ENCODE data around the gene KIAA0825. TPM values are rescaled to one million over a fixed set of nuclear protein-coding genes. Genes with fewer than 3 reads are reported as not detected.

The KIAA0825 gene
- total RNA-seq, 3 donors from 2014 or later (not counting 1 experiment from before 2014, with no cell fraction given): 2.4 to 5.0 (median 4.8) TPM

DNA sequence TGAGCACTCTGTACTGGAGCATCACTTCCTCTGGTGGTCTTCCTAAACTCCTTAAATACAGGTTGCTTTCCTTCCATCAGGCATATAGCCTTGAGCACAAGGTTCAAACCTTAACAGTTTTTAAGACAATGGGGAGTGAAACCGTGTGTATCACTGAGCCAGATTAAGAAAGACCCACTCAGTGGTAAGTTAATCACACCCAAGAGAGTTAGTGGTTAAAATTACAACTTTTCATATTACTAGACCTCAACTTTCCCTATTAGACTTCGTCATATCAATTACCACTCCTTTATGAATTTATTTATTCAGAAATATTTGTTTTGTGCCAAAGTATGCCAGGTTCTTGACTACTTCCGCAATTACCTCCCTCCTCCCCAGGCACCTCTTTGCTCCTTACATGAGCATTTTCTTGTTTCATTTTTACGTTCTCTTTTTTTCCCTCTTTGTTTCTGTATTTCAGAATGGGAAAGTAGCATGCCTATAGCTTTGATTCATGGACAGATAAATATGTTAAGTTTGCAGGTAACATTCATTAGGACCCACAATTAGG lies 351.0 kb downstream of the KIAA0825 start:
- H3K4me1 Mint-ChIP-seq: peaks cover 0 to 4% of the 10 kb centered on the region in 2 donors
- Histone ChIP-seq H3K4me1 (ENCODE audit: control insufficient read depth, insufficient read depth, low read length) (no peaks in the 10 kb centered on the region), H3K9me3 (ENCODE audit: control insufficient read depth, insufficient read depth, low read length) (no peaks in the 10 kb centered on the region), H3K4me3 (ENCODE audit: low read length) (no peak overlapping the region), H3K36me3 (ENCODE audit: control insufficient read depth, insufficient read depth, low read length) (no peaks in the 10 kb centered on the region), H3K27ac (ENCODE audit: low read length) (no peak overlapping the region), H3K27me3 (ENCODE audit: control insufficient read depth, insufficient read depth, low read length) (no peaks in the 10 kb centered on the region)
- H3K4me3 Mint-ChIP-seq: no peak overlapping the region
- TF ChIP-seq, protein P1, sequence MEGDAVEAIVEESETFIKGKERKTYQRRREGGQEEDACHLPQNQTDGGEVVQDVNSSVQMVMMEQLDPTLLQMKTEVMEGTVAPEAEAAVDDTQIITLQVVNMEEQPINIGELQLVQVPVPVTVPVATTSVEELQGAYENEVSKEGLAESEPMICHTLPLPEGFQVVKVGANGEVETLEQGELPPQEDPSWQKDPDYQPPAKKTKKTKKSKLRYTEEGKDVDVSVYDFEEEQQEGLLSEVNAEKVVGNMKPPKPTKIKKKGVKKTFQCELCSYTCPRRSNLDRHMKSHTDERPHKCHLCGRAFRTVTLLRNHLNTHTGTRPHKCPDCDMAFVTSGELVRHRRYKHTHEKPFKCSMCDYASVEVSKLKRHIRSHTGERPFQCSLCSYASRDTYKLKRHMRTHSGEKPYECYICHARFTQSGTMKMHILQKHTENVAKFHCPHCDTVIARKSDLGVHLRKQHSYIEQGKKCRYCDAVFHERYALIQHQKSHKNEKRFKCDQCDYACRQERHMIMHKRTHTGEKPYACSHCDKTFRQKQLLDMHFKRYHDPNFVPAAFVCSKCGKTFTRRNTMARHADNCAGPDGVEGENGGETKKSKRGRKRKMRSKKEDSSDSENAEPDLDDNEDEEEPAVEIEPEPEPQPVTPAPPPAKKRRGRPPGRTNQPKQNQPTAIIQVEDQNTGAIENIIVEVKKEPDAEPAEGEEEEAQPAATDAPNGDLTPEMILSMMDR (IDR thresholded peaks at IDR 0.05): no peak
- intact Hi-C loops (cut with micrococcal nuclease): no loop called here
- H3K27me3 Mint-ChIP-seq (ENCODE audit: low read depth in 2 of 2): no peaks in the 10 kb centered on the region
- peaks cover 7% of the 10 kb centered on the region for H3K36me3 Mint-ChIP-seq
- H3K9me3 Mint-ChIP-seq: peaks cover 8 to 14% of the 10 kb centered on the region in 2 donors
- ATAC-seq (no peak), DNase-seq (no peak)
- WGBS (ENCODE audit: insufficient coverage): 86% methylated on average over 2 of the region's 4 CpGs
- no peak overlapping the region for H3K27ac Mint-ChIP-seq

DNA sequence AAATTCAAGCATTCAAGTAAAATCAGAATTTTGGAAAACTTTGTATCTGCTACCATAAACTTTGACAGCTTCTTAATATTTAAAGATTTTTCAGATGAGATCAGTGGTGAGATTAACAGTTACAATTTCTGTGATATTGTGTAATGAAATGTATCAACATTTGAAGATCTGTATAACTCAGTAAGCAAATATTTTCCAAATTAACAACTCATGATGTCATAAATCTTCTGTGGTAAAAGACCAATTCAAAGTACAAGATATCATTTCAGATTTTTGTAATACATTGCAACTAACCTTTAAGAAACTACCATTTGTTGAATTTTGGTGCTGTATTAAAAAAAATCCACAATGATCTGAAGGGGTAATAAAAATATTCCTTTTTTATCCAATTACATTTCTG lies 352.2 kb downstream of the KIAA0825 start:
- no peak overlapping the region for H3K27ac Mint-ChIP-seq
- no peak for ATAC-seq

DNA sequence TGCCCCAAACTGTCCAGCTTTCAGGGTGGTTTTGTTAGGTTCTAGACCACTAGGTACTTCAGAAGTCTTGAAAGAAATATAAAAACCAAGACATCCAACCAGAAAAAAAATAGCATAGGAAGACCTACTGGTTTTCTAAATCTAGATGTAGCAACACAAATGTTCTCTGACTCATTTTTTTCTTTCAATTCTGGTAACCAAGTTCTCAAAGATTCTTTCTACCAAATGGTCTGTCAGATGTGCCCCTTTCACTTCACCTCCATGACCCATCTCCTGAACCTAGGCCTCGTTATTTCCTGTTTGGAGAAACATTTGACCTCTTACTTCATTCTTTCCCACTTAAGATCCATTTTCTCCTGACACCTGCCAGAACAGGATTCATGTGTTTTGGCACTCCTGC lies 355.3 kb downstream of the KIAA0825 start:
- 53% methylated on average over 1 of the region's 1 CpG for WGBS (ENCODE audit: insufficient coverage)
- H3K4me1 Mint-ChIP-seq: peaks cover 0 to 1% of the 10 kb centered on the region in 2 donors
- H3K27me3 Mint-ChIP-seq (ENCODE audit: low read depth in 2 of 2): no peaks in the 10 kb centered on the region
- peaks cover 2 to 4% of the 10 kb centered on the region in 2 donors for H3K9me3 Mint-ChIP-seq
- DNase-seq (no peak), ATAC-seq (no peak)
- no peaks in the 10 kb centered on the region for H3K9me3 ChIP-seq (ENCODE audit: control insufficient read depth, insufficient read depth, low read length)
- intact Hi-C loops (cut with micrococcal nuclease): no loop called here
- no peak overlapping the region for H3K27ac ChIP-seq (ENCODE audit: low read length)
- no peaks in the 10 kb centered on the region for H3K36me3 Mint-ChIP-seq
- TF ChIP-seq, protein P1 (IDR thresholded peaks at IDR 0.05): no peak
- no peaks in the 10 kb centered on the region for H3K4me1 ChIP-seq (ENCODE audit: control insufficient read depth, insufficient read depth, low read length)
- H3K36me3 ChIP-seq (ENCODE audit: control insufficient read depth, insufficient read depth, low read length): no peaks in the 10 kb centered on the region
- no peak overlapping the region for H3K4me3 Mint-ChIP-seq
- H3K27me3 ChIP-seq (ENCODE audit: control insufficient read depth, insufficient read depth, low read length): no peaks in the 10 kb centered on the region
- no peak overlapping the region for H3K27ac Mint-ChIP-seq
- no peak overlapping the region for H3K4me3 ChIP-seq (ENCODE audit: low read length)

More for the DNA sequence above, 352.2 kb downstream of the KIAA0825 start:
- Histone ChIP-seq H3K4me1 (ENCODE audit: control insufficient read depth, insufficient read depth, low read length) (no peaks in the 10 kb centered on the region), H3K27me3 (ENCODE audit: control insufficient read depth, insufficient read depth, low read length) (no peaks in the 10 kb centered on the region), H3K27ac (ENCODE audit: low read length) (no peak overlapping the region), H3K9me3 (ENCODE audit: control insufficient read depth, insufficient read depth, low read length) (no peaks in the 10 kb centered on the region), H3K4me3 (ENCODE audit: low read length) (no peak overlapping the region), H3K36me3 (ENCODE audit: control insufficient read depth, insufficient read depth, low read length) (no peaks in the 10 kb centered on the region)
- TF ChIP-seq, protein P1 (IDR thresholded peaks at IDR 0.05): no peak
- H3K36me3 Mint-ChIP-seq: peaks cover 7% of the 10 kb centered on the region
- no peak for DNase-seq
- H3K4me1 Mint-ChIP-seq: peaks cover 0 to 4% of the 10 kb centered on the region in 2 donors
- no peak overlapping the region for H3K4me3 Mint-ChIP-seq
- peaks cover 8 to 14% of the 10 kb centered on the region in 2 donors for H3K9me3 Mint-ChIP-seq
- H3K27me3 Mint-ChIP-seq (ENCODE audit: low read depth in 2 of 2): no peaks in the 10 kb centered on the region
- intact Hi-C loops (cut with micrococcal nuclease): no loop called here

DNA sequence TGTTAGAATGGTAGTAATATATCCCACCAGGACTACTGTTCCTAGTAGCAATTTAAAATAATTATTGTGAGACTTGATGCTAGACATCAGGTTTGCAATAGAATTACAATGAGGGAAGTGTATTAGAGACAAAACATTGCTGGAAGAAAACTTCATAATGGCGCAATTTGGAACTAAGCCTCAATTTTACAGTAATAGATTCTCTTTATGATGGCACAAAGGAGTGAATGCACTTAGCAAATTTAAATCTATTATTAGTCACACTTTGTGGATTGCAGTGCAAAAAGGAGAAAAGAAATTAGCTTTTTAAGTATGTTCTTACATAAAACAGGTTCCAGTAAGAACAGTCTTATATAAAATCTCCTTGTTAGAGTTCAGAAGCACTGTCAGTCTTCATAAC lies 358.3 kb downstream of the KIAA0825 start:
- intact Hi-C loops (cut with micrococcal nuclease): no loop called here

More for the DNA sequence above, 358.3 kb downstream of the KIAA0825 start:
- WGBS (ENCODE audit: insufficient coverage): 100% methylated on average over 1 of the region's 1 CpG
- Mint-ChIP-seq H3K36me3 (no peaks in the 10 kb centered on the region), H3K27ac (no peak overlapping the region), H3K9me3 (peaks cover 2 to 4% of the 10 kb centered on the region in 2 donors), H3K27me3 (ENCODE audit: low read depth in 2 of 2) (no peaks in the 10 kb centered on the region), H3K4me3 (no peak overlapping the region), H3K4me1 (no peaks in the 10 kb centered on the region)
- no peaks in the 10 kb centered on the region for H3K36me3 ChIP-seq (ENCODE audit: control insufficient read depth, insufficient read depth, low read length)
- no peak overlapping the region for H3K27ac ChIP-seq (ENCODE audit: low read length)
- TF ChIP-seq, protein P1 (IDR thresholded peaks at IDR 0.05): no peak
- no peak for DNase-seq
- ATAC-seq: no peak
- no peak overlapping the region for H3K4me3 ChIP-seq (ENCODE audit: low read length)
- H3K27me3 ChIP-seq (ENCODE audit: control insufficient read depth, insufficient read depth, low read length): no peaks in the 10 kb centered on the region
- H3K4me1 ChIP-seq (ENCODE audit: control insufficient read depth, insufficient read depth, low read length): no peaks in the 10 kb centered on the region
- no peaks in the 10 kb centered on the region for H3K9me3 ChIP-seq (ENCODE audit: control insufficient read depth, insufficient read depth, low read length)

Data from natural killer cell (primary cell).